DOHH2 (cell line): ENCODE measurements around the gene MGMT.

ENCODE experiments used
- H3F3A ChIP-seq: fragments of 200-600 bp; sonication (generic), shearing (Covaris generic); 2 replicates; pipeline ENCODE4 v1.6.0; 2016; ENCODE audit warnings: antibody characterized with exemption, mild to moderate bottlenecking; ENCODE audit not compliant: control insufficient read depth, insufficient read depth
- H3K27ac ChIP-seq: fragments of 200-600 bp; sonication (generic); 2 replicates; pipeline ENCODE4 v1.5.1; 2014; ENCODE audit warnings: low read depth, mild to moderate bottlenecking, low read length, moderate library complexity
- H3K27me3 ChIP-seq: fragments of 200-600 bp; sonication (generic); 2 replicates; pipeline ENCODE4 v1.6.1; 2014; ENCODE audit warnings: mild to moderate bottlenecking, low read length, mixed read lengths; ENCODE audit not compliant: control insufficient read depth
- H3K36me3 ChIP-seq: fragments of 200-600 bp; sonication (generic); 2 replicates; pipeline ENCODE4 v1.6.1; 2014; ENCODE audit warnings: mild to moderate bottlenecking, low read length, moderate library complexity, mixed read lengths; ENCODE audit not compliant: control insufficient read depth
- H3K4me1 ChIP-seq: fragments of 200-600 bp; sonication (generic); 2 replicates; pipeline ENCODE4 v1.6.1; 2014; ENCODE audit warnings: mild to moderate bottlenecking, low read length, mixed read lengths; ENCODE audit not compliant: control insufficient read depth
- H3K4me2 ChIP-seq: fragments of 200-600 bp; sonication (generic); 2 replicates; pipeline ENCODE4 v1.6.0; 2014; ENCODE audit warnings: mild to moderate bottlenecking, low read length, moderate library complexity
- H3K4me3 ChIP-seq: fragments of 200-600 bp; sonication (generic); 2 replicates; pipeline ENCODE4 v1.5.1; 2014; ENCODE audit warnings: mild to moderate bottlenecking, low read length, mixed read lengths
- H3K79me2 ChIP-seq: fragments of 200-600 bp; sonication (generic); 2 replicates; pipeline ENCODE4 v1.6.1; 2014; ENCODE audit warnings: mild to moderate bottlenecking, low read length, mixed read lengths; ENCODE audit not compliant: control insufficient read depth
- H3K9me2 ChIP-seq: fragments of 200-600 bp; sonication (generic); replicated peaks from 2 replicates; pipeline ENCODE4 v1.6.1; 2014; ENCODE audit warnings: mild to moderate bottlenecking, low read length, mixed read lengths; ENCODE audit not compliant: control insufficient read depth
- H3K9me3 ChIP-seq: fragments of 200-600 bp; sonication (generic); 2 replicates; pipeline ENCODE4 v1.6.1; 2014; ENCODE audit warnings: antibody characterized with exemption, low read length, mixed read lengths; ENCODE audit not compliant: control insufficient read depth, insufficient read depth
- H4K20me1 ChIP-seq: fragments of 200-600 bp; sonication (generic); 2 replicates; pipeline ENCODE4 v1.6.0; 2014; ENCODE audit warnings: low read depth, mild to moderate bottlenecking, antibody characterized with exemption, low read length, moderate library complexity; ENCODE audit not compliant: control insufficient read depth, insufficient read depth
- CTCF ChIP-seq: fragments of 200-600 bp; sonication (generic); IDR thresholded peaks from one replicate; pipeline ENCODE4 v1.5.1; 2014; ENCODE audit warnings: antibody characterized with exemption, mild to moderate bottlenecking, low read depth, low read length; ENCODE audit not compliant: poor library complexity, severe bottlenecking
- EZH2phosphoT487 ChIP-seq: fragments of 200-600 bp; sonication (generic); IDR thresholded peaks from 2 replicates; pipeline ENCODE4 v1.6.1; 2017; ENCODE audit warnings: borderline replicate concordance, mild to moderate bottlenecking, antibody characterized with exemption, low read length, moderate library complexity, mixed read lengths

Gene MGMT

GRCh38 chr10:129579228-129579627 lies 112.2 kb downstream of the MGMT start:
- Histone ChIP-seq H3K4me3 (no peak overlapping the region), H3K27me3 (no peaks in the 10 kb centered on the region), H3K4me2 (no peak overlapping the region), H4K20me1 (no peaks in the 10 kb centered on the region), H3K4me1 (no peaks in the 10 kb centered on the region), H3K27ac (no peak overlapping the region), H3K9me3 (no peaks in the 10 kb centered on the region), H3F3A (no peaks in the 10 kb centered on the region), H3K36me3 (no peaks in the 10 kb centered on the region), H3K79me2 (no peaks in the 10 kb centered on the region), H3K9me2 (no peaks in the 10 kb centered on the region)
- TF ChIP-seq EZH2phosphoT487: no peak
- no peak for TF ChIP-seq CTCF

GRCh38 chr10:129580010-129580409 lies 113.0 kb downstream of the MGMT start:
- H3K9me2 ChIP-seq: no peaks in the 10 kb centered on the region
- H3K4me3 ChIP-seq: no peak overlapping the region
- H3K27me3 ChIP-seq: no peaks in the 10 kb centered on the region
- no peaks in the 10 kb centered on the region for H3K79me2 ChIP-seq
- H4K20me1 ChIP-seq: no peaks in the 10 kb centered on the region
- H3K4me2 ChIP-seq: no peak overlapping the region
- no peak for TF ChIP-seq CTCF
- no peak for TF ChIP-seq EZH2phosphoT487
- no peak overlapping the region for H3K27ac ChIP-seq
- H3F3A ChIP-seq: no peaks in the 10 kb centered on the region
- no peaks in the 10 kb centered on the region for H3K36me3 ChIP-seq
- no peaks in the 10 kb centered on the region for H3K4me1 ChIP-seq
- no peaks in the 10 kb centered on the region for H3K9me3 ChIP-seq

GRCh38 chr10:129580901-129581300 lies 113.9 kb downstream of the MGMT start:
- H3K36me3 ChIP-seq: no peaks in the 10 kb centered on the region
- no peaks in the 10 kb centered on the region for H3K79me2 ChIP-seq
- no peak overlapping the region for H3K27ac ChIP-seq
- H3K4me2 ChIP-seq: no peak overlapping the region
- H3K4me1 ChIP-seq: no peaks in the 10 kb centered on the region
- TF ChIP-seq EZH2phosphoT487: no peak
- TF ChIP-seq CTCF: no peak
- H3K9me2 ChIP-seq: no peaks in the 10 kb centered on the region
- no peaks in the 10 kb centered on the region for H3F3A ChIP-seq
- H3K27me3 ChIP-seq: no peaks in the 10 kb centered on the region
- H4K20me1 ChIP-seq: no peaks in the 10 kb centered on the region
- peaks cover 2% of the 10 kb centered on the region; the same call in 1 of the 2 replicates for H3K9me3 ChIP-seq
- H3K4me3 ChIP-seq: no peak overlapping the region
